Stimulated activated CD8-positive, alpha-beta memory T cell treated with anti-CD3 and anti-CD28 coated beads, Interleukin-12 subunit alpha, Interleukin-12 subunit beta, amount 100 ng/mL, for 24 hours (primary cell): ENCODE measurements around the gene CD33.
"Not testable (repeated sequence)": the region's sequence is repeated elsewhere in the genome, so short reads cannot be mapped to it uniquely, and the experiment has no call there.

ENCODE experiments used
- DNase-seq: peaks from one replicate; pipeline ENCODE4 v3.0.0-alpha.2; 2020; ENCODE audit errors: extremely low read depth

The CD33 gene

GRCh38 chr19:51224898-51225393 is at the start of gene CD33:
CD33 (plus strand) TSS chr19:51225080; CDS start chr19:51225119, 39 bp downstream.
- not testable (repeated sequence) for DNase-seq

- no peak for DNase-seq
Measured at GRCh38 chr19:51179256-51179655, 45.6 kb upstream of the CD33 start.

- no peak for DNase-seq
Measured at GRCh38 chr19:51181377-51181912, 43.4 kb upstream of the CD33 start.

- no peak for DNase-seq
Measured at GRCh38 chr19:51181913-51182419, 42.9 kb upstream of the CD33 start.

- DNase-seq, result no peak
Measured at GRCh38 chr19:51183629-51184028, 41.3 kb upstream of the CD33 start.

GRCh38 chr19:51185069-51185867 is 39.6 kb upstream of the CD33 start:
- DNase-seq, result no peak

GRCh38 chr19:51185868-51186215 is 39.0 kb upstream of the CD33 start:
- DNase-seq, result no peak

GRCh38 chr19:51186323-51186722 is 38.6 kb upstream of the CD33 start:
- no peak for DNase-seq

GRCh38 chr19:51187395-51188226 is 37.3 kb upstream of the CD33 start:
- DNase-seq, result no peak

- DNase-seq, result no peak
Measured at GRCh38 chr19:51188227-51188559, 36.7 kb upstream of the CD33 start.

GRCh38 chr19:51192689-51193088 is 32.2 kb upstream of the CD33 start:
- DNase-seq, result no peak

GRCh38 chr19:51194527-51195315 is 30.2 kb upstream of the CD33 start:
- no peak for DNase-seq

- DNase-seq, result no peak
Measured at GRCh38 chr19:51195316-51195586, 29.6 kb upstream of the CD33 start.

- DNase-seq, result no peak
Measured at GRCh38 chr19:51195616-51196015, 29.3 kb upstream of the CD33 start.

GRCh38 chr19:51196181-51196580 is 28.7 kb upstream of the CD33 start:
- no peak for DNase-seq

GRCh38 chr19:51198641-51199040 is 26.2 kb upstream of the CD33 start:
- DNase-seq, result no peak

- DNase-seq, result no peak
Measured at GRCh38 chr19:51200071-51200666, 24.7 kb upstream of the CD33 start.

- DNase-seq, result no peak
Measured at GRCh38 chr19:51201712-51202111, 23.2 kb upstream of the CD33 start.

- DNase-seq, result no peak
Measured at GRCh38 chr19:51203916-51204315, 21.0 kb upstream of the CD33 start.

- no peak for DNase-seq
Measured at GRCh38 chr19:51204321-51204720, 20.6 kb upstream of the CD33 start.

GRCh38 chr19:51207747-51208146 is 17.1 kb upstream of the CD33 start:
- DNase-seq, result no peak
